T47D (cell line): ENCODE results near the gene MRPL33.

Source experiments
- DNase-seq, 2 experiments: peaks; one replicate each; pipeline versions ENCODE4 v3.0.0 to v3.0.0-alpha.2; 2011 to 2012; ENCODE audit warnings: low read depth in 1 of 2, low spot score in 1 of 2
- JUND ChIP-seq: IDR thresholded peaks from 2 replicates; pipeline ENCODE4 v1.6.1; 2012; ENCODE audit warnings: low read depth
- in situ Hi-C: cut with HindIII; loops from 2 replicates; pipeline ENCODE4 v1.10.0; 2016; ENCODE audit warnings: low sequenced_read_pairs, low pct_unique_long_range_greater_than_20kb

Gene MRPL33

DNA sequence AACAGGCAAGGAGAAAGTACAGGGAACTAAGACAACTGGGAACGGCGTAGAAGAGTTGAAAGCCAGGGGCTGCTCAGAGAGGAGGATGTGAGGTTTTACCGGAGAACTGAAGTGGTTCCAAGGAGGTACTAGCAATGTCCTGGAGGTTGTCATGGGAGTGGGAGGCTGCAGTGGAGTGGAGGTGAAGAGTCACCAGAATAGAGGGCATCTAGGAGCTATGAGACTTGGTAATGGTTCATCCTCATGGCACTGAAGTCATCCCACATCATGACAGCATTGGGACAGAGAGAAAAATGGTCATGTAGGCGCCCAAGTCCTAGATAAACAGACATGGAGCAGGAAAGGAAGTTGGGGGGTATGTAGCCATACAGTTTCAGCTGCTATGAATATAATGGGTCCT, 26.3 kb downstream of the MRPL33 start:
- TF ChIP-seq JUND, result no peak
- no peak for DNase-seq
- in situ Hi-C loops, result no loop called here

DNA sequence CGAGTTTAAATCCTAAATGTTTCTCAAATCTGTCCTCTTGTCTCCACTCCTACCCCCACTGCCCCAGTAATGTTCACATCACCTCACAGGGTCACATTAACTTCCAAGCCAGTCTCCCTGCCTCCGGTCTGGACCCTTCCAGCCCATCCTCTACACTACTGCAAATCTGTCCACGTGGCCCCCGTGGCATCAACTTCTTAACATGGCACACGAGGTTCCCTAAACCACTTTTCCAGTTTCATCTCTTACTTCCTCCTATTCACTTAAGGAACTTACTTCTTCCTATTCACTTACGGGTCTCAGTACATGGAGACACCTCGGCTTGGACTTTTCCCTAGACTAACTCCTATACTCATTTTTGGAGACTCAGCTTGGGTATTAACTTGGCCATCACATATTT, 27.0 kb downstream of the MRPL33 start:
- TF ChIP-seq JUND, result no peak
- no peak for DNase-seq
- in situ Hi-C loops, result no loop called here

DNA sequence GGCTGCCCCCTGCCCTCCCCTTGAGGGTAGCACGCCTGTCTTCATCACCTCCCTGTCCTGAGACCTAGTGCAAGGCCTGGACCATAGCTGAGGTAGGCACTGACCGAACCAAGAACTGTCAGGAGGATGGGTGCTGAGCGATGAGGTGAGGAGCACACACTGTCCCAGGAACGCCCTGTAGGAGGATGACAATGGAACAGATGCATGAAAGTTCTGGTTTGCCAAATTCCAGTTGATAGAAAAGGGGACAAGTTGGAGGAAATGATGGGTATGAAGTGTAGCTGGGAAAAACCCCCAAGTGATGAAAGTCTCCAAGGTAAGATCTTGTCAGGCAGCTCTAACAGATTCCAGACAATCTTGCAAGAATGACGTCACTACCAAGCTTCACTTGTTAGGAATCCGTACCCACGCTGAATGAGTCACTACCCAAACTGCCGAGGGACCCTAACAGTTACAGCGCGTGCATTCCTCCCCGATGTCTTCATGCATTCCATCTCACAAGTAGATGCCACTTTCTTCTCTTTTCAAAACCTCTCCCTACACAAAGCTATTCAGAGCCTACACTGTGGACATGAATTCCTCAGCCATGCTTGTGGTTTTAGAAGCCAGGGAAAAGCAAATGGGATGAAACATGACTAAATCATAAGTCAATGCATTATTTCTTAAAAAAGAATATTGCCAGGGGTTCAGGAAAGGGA, 27.6 kb downstream of the MRPL33 start:
- DNase-seq, result no peak
- in situ Hi-C loops, result no loop called here
- no peak for TF ChIP-seq JUND

DNA sequence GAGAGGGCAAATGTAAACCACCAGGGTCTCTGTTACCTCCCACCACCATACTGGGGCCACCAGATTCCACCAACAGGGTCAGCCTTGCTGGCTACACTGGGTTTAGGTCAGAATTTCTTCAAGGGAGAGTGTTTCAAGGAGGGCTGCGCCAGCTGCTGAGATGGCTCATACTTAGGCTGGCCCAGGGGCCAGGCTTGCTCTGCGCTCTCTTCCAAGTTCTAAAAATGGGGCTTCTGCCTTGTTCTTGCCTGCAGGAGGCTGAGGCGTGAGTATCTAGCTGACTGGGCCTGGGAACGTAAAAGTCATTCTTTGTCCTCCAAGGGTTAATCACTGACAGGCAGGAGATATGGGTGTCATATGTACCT, 28.1 kb downstream of the MRPL33 start:
- no peak for DNase-seq
- no peak for TF ChIP-seq JUND

DNA sequence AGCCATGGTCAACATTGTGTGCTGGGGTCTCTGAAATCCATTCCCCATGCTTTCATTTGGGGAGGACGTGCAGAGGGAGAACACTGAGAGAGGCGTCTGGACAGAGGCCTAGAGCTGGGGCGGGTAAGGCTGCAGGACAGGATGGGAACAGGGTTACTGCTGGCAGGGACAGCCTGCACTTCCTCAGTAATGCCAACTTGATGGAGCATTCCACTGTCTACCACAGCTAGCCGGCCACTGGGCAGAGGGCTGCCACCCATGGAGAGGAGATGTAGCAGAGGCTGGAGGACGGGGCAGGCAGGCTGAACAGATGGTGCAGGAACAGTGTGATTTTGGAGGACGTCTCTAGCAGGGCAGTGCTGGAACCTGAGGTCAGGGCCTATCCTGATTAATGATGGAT, 29.3 kb downstream of the MRPL33 start:
- no peak for TF ChIP-seq JUND
- no peak for DNase-seq
- in situ Hi-C loops, result no loop called here

More for the DNA sequence above, 28.1 kb downstream of the MRPL33 start:
- in situ Hi-C loops, result no loop called here

DNA sequence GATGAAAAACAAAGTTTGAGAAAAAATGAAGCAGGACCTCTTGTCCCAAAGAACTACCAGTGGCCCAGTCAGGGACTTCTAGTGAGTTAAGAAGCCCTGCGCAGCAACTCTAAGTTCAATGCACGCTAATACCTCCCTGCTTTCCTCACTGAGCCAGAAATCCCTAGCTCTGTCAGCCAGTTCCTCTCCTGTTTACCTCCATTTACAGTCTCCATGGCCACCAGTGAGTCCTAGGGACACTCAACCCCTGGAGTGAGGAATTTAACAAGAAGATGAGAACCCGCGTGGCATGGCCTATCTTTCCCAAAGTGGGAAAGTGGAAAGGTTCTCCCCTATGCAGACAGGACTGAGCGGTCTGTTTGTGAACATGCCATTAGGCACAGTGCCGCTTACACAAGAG, 31.0 kb downstream of the MRPL33 start:
- TF ChIP-seq JUND, result no peak
- in situ Hi-C loops, result no loop called here
- DNase-seq, result no peak

DNA sequence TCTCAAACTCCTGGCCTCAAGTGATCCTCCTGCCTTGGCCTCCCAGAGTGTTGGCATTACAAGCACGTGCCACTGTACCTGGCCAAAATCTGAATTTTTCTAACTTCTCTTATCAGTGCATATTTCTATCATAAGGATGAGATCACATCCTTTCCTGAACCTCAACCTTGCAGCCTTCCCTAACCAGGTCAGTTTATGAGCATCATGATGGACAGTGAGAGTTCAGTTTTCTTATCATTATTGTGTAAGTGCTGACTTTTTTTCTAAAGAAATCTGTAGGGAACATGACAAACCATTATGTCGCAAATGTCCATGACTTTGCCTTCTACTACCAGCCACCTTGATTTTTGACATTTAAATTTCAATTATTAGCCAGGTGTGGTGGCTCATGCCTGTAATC, 31.5 kb downstream of the MRPL33 start:
- no peak for TF ChIP-seq JUND
- no peak for DNase-seq
- in situ Hi-C loops, result no loop called here

DNA sequence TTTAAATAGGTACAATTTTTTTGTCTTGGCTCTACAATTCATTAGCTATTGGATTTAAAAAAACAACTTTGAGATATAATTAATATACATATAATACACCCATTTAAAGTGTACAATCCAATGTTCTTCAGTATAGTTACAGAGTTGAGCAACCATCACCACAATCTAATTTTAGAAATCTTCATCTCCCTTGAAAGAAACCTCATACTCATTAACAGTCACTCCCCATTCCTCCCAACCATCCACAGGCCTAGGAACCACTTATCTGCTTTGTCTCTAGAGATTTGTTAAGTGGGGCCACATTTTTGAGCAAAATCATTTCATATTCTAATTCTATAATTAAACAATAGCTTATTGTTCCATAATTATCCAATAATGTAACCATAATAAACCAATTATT, 32.6 kb downstream of the MRPL33 start:
- in situ Hi-C loops, result no loop called here
- no peak for DNase-seq
- TF ChIP-seq JUND, result no peak

DNA sequence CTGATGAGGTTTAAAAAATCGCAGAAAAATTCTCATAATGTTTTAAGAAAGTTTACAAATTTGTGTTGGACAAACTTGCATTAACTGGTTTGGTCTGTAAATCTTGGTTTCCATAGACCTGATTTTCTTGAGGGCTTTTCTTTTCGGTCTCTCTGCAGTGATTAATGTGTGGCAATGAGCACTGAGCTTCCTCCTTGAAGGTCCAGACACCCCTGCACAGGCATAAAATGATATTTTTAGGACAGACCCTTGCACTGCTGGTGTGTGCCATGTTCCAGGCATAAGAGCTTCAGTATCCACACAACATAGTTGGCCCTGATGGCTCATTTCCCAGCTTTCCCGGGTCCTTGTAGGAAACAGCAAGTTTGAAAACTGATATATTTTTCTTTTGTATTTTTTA, 33.7 kb downstream of the MRPL33 start:
- in situ Hi-C loops, result no loop called here
- no peak for TF ChIP-seq JUND
- no peak for DNase-seq

DNA sequence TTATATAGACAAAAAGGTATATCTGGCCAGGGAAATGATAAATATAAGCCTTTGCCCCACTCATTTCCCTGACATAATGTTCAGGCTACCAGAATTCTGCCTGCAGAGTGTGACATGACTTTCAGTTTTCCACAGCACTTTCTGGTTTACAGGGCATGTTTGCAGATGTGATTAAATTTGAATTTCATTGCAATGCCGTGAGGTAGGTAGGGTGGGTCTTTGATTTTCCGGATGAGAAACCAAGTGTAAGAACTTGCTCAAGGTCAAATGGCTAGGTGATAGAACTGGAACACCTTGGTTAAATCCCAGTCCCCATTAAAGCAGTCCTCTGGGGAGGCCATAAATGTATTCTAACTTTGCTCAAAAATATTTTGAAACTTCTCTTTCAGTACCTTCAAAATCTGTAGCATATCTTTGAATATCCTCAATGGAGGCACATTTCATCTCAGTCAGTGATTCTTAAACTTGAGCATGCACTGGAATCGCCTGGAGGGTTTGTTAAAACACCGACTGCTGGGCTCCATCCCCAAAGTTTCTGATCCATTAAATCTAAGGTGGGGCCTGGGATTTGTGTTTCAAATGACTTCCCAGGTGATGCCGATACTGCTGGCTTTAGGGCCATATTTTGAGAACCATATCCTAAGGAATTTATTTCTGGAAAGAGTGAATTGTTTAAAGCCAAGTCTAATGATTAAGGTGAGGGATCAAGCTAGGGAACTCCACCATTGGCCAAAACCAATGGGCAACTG, 35.0 kb downstream of the MRPL33 start:
- in situ Hi-C loops, result no loop called here
- no peak for TF ChIP-seq JUND
- DNase-seq, result no peak

DNA sequence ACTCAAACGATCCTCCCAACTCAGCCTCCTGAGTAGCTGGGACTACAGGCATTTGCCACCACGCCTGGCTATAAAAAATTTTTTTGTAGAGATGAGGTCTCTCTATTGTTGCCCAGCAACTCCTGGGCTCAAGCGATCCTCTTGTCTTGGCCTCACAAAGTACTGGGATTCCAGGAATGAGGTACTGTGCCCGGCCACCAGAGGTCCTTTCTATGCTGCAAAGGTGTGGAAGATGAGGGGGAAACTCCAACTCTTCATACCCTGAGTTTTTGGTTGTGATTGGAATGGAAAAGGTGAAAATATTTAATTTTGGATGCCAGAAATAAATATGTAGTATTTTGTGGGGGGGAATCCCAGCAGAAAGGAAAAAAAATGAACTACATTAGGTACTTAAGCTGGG, 36.0 kb downstream of the MRPL33 start:
- in situ Hi-C loops, result no loop called here

DNA sequence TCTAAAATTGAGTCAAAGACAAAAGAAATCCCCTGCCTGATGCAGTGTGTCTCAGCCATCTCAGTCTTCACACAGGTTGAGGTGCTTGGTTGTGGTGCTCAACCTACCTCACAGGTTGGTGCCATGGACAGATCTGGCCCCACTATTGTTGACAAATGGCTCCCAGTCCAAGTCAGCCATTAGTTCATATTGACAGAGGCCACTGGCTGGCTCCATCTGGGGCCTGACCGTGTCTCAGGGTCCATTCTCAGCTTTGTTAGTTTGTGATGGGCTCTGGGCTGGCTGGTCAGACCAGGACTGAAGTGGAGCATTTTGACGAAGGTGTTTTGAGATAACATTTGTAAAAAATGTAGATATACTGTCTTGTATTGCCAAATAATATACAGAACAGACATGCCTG, 36.9 kb downstream of the MRPL33 start:
- no peak for TF ChIP-seq JUND
- in situ Hi-C loops, result no loop called here
- DNase-seq, result no peak

More for the DNA sequence above, 36.0 kb downstream of the MRPL33 start:
- TF ChIP-seq JUND, result no peak
- peak in 1 of 2 experiments; percentile 52 for DNase-seq

DNA sequence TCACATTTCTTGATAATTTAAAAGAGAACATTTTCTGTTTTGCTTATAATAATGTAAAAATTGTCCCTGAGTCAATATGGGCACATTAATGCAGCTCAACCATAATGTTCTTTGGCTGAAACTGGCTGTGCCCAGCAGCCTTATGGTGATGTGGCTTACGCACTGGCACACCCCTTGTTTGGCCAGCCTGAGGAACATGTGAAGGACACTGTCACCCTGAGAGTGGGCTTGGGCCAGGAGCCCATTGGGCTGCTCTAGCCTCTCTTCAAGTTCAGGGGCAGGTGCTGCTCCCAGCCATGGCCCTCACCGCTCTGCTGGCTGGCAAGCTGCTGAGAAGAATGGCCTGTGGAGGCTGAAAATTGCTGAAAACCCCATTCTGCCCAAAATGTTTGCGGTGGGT, 37.5 kb downstream of the MRPL33 start:
- no peak for DNase-seq
- no peak for TF ChIP-seq JUND
- in situ Hi-C loops, result no loop called here

DNA sequence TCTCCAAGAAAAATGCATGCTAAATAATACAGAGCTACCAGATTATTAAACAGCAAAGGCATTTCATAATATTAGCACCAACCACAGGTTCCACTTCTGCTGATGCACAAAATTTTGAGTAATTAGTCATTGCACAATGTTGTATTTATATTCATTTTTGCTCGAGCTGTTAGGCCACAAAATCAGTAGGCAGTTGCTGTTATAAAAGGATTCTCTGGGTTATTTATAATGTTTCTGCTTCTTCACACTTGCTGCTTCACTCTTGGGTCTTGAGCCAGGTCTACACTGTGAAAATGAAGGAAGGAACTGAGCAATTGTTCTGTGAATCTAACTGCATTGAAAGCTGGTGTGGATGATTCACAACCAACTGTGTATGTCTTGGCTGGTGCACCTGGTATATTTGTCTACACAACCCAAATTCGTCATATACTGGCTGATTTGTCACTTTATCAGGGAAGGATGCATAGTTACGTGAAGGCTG, 38.3 kb downstream of the MRPL33 start:
- in situ Hi-C loops, result no loop called here
- no peak for TF ChIP-seq JUND
- no peak for DNase-seq
